Choroid plexus epithelial cell (primary cell): ENCODE measurements around the gene EYA3.

Experiments
- DNase-seq: peaks from one replicate; pipeline ENCODE4 v3.0.0-alpha.2; 2010; ENCODE audit warnings: low read depth
- H3K4me3 ChIP-seq: 2 replicates; pipeline ENCODE4 v1.5.1; 2011; ENCODE audit warnings: low read depth, mild to moderate bottlenecking, control low read depth, low read length, moderate library complexity
- CTCF ChIP-seq: conservative IDR thresholded peaks from 2 replicates; pipeline ENCODE4 v1.5.1; 2011; ENCODE audit warnings: low read depth, mild to moderate bottlenecking, control low read depth, inconsistent platforms, low read length, moderate library complexity

EYA3 gene

GRCh38 chr1:27981145-27981544 lies 107.3 kb downstream of the EYA3 start:
- DNase-seq: no peak
- no peak overlapping the region for H3K4me3 ChIP-seq
- TF ChIP-seq CTCF: no peak

- no peak for DNase-seq
- TF ChIP-seq CTCF: no peak
- H3K4me3 ChIP-seq: no peak overlapping the region
Measured at GRCh38 chr1:27980216-27980845, 108.1 kb downstream of the EYA3 start.

GRCh38 chr1:27979859-27980201 lies 108.6 kb downstream of the EYA3 start:
- TF ChIP-seq CTCF: no peak
- DNase-seq: no peak

GRCh38 chr1:27979151-27979858 lies 109.1 kb downstream of the EYA3 start:
- TF ChIP-seq CTCF: peak; percentile 57
- peak; percentile 91 for DNase-seq
- no peak overlapping the region for H3K4me3 ChIP-seq

More at GRCh38 chr1:27979859-27980201, 108.6 kb downstream of the EYA3 start:
- no peak overlapping the region for H3K4me3 ChIP-seq

- no peak for DNase-seq
- H3K4me3 ChIP-seq: no peak overlapping the region
- TF ChIP-seq CTCF: no peak
Measured at GRCh38 chr1:27974417-27974781, 114.0 kb downstream of the EYA3 start.

GRCh38 chr1:27973771-27974416 lies 114.5 kb downstream of the EYA3 start:
- TF ChIP-seq CTCF: no peak
- no peak overlapping the region for H3K4me3 ChIP-seq
- DNase-seq: no peak
